Ishikawa (cell line): Measurements from ENCODE around the gene TRAK1.

ENCODE experiments used
- CEBPB ChIP-seq: IDR thresholded peaks from 2 replicates; pipeline ENCODE4 v1.6.1; 2012
- CREB1 ChIP-seq: IDR thresholded peaks from 2 replicates; pipeline ENCODE4 v1.6.1; 2012; ENCODE audit warnings: low read depth
- EGR1 ChIP-seq: IDR thresholded peaks from 2 replicates; pipeline ENCODE4 v1.6.1; 2012
- EP300 ChIP-seq: IDR thresholded peaks from 2 replicates; pipeline ENCODE4 v1.6.1; 2012; ENCODE audit warnings: borderline replicate concordance
- FOXM1 ChIP-seq: IDR thresholded peaks from 2 replicates; pipeline ENCODE4 v1.6.1; 2012; ENCODE audit warnings: low read depth, borderline replicate concordance
- NFIC ChIP-seq: IDR thresholded peaks from 2 replicates; pipeline ENCODE4 v1.6.1; 2012
- RAD21 ChIP-seq: IDR thresholded peaks from 2 replicates; pipeline ENCODE4 v1.6.1; 2012; ENCODE audit warnings: low read depth
- TAF1 ChIP-seq: IDR thresholded peaks from 2 replicates; pipeline ENCODE4 v1.6.1; 2012; ENCODE audit warnings: low read depth, mild to moderate bottlenecking
- TCF12 ChIP-seq: IDR thresholded peaks from 2 replicates; pipeline ENCODE4 v1.6.1; 2012; ENCODE audit warnings: low read depth
- TEAD4 ChIP-seq: IDR thresholded peaks from 2 replicates; pipeline ENCODE4 v1.6.1; 2012
- YY1 ChIP-seq: IDR thresholded peaks from 2 replicates; pipeline ENCODE4 v1.6.1; 2012; ENCODE audit warnings: low read depth
- ZBTB7A ChIP-seq: IDR thresholded peaks from 2 replicates; pipeline ENCODE4 v1.6.1; 2012; ENCODE audit warnings: low read depth
- TF ChIP-seq, protein P1 (sequence below): IDR thresholded peaks from 2 replicates; pipeline ENCODE4 v1.6.1; 2012
- TF ChIP-seq, protein P2 (sequence below): IDR thresholded peaks from 2 replicates; pipeline ENCODE4 v1.6.1; 2012
- TF ChIP-seq, protein P3 (sequence below): IDR thresholded peaks from 2 replicates; pipeline ENCODE4 v1.6.1; 2012; ENCODE audit warnings: low read depth, mild to moderate bottlenecking

The TRAK1 gene, protein sequence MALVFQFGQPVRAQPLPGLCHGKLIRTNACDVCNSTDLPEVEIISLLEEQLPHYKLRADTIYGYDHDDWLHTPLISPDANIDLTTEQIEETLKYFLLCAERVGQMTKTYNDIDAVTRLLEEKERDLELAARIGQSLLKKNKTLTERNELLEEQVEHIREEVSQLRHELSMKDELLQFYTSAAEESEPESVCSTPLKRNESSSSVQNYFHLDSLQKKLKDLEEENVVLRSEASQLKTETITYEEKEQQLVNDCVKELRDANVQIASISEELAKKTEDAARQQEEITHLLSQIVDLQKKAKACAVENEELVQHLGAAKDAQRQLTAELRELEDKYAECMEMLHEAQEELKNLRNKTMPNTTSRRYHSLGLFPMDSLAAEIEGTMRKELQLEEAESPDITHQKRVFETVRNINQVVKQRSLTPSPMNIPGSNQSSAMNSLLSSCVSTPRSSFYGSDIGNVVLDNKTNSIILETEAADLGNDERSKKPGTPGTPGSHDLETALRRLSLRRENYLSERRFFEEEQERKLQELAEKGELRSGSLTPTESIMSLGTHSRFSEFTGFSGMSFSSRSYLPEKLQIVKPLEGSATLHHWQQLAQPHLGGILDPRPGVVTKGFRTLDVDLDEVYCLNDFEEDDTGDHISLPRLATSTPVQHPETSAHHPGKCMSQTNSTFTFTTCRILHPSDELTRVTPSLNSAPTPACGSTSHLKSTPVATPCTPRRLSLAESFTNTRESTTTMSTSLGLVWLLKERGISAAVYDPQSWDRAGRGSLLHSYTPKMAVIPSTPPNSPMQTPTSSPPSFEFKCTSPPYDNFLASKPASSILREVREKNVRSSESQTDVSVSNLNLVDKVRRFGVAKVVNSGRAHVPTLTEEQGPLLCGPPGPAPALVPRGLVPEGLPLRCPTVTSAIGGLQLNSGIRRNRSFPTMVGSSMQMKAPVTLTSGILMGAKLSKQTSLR

DNA sequence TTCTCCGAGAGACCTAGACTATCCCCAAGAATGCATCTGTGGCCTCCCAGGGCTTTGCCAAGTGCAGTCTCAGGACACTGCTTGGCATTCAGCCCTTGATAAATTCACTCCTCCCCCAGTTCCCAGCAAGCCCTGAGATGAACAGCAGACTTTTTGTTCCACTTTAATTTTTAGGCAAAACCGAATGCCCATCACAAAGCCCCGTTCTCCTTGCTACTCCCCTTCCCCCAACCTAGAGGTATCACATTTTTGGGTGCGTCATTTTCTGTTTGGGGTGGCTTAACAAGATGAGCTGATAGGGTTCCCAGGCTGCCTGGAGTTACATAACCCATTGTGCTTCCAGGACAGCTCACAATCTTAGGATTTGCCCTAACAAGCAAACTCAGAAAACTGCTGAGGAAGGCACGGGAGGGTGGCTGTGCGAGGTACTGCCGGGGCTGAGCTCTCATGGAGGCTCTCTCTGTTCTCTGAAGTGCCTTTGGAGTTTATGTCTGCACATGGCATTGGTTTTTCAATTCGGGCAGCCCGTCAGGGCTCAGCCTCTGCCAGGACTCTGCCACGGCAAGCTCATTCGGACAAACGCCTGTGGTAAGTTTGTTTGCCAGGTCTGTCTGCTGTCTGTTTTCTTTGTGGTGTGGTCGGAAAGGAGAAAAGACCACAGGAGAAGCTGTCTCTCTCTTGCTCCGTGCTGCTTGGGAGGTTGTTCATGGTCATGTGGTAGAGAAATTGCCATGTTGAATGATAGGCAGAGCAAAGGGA lies at the start of gene TRAK1:
TSS of gene TRAK1 (plus strand) at position 385 of the 759 bp plus-strand sequence. CDS start at position 498, 113 bp downstream.
- TF ChIP-seq, protein P1, sequence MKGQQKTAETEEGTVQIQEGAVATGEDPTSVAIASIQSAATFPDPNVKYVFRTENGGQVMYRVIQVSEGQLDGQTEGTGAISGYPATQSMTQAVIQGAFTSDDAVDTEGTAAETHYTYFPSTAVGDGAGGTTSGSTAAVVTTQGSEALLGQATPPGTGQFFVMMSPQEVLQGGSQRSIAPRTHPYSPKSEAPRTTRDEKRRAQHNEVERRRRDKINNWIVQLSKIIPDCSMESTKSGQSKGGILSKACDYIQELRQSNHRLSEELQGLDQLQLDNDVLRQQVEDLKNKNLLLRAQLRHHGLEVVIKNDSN: no peak
- no peak for TF ChIP-seq TCF12

DNA sequence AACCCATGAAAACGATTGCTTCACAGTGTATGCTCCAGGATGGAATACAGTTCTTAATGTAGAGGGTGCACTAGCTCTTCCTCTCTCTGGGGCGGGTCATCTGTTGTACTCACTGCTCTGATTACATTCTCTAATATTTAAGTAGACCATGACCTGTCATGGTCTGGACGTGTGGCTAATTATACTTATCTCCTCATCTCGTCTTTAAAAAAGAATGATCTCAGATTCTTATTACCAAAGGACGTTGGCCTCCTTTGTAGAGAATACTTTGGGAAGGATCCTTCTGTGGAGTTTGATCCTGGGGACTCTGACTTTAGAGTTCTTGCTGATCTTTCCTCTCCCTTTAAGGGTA lies 48.4 kb upstream of the TRAK1 start:
- TF ChIP-seq TCF12 (no peak), RAD21 (no peak), CEBPB (no peak), FOXM1 (no peak), TEAD4 (no peak), NFIC (no peak), EGR1 (no peak), CREB1 (no peak), EP300 (no peak), ZBTB7A (no peak), TAF1 (no peak), YY1 (no peak)
- TF ChIP-seq, protein P2, sequence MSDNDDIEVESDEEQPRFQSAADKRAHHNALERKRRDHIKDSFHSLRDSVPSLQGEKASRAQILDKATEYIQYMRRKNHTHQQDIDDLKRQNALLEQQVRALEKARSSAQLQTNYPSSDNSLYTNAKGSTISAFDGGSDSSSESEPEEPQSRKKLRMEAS: no peak
- TF ChIP-seq, protein P3, sequence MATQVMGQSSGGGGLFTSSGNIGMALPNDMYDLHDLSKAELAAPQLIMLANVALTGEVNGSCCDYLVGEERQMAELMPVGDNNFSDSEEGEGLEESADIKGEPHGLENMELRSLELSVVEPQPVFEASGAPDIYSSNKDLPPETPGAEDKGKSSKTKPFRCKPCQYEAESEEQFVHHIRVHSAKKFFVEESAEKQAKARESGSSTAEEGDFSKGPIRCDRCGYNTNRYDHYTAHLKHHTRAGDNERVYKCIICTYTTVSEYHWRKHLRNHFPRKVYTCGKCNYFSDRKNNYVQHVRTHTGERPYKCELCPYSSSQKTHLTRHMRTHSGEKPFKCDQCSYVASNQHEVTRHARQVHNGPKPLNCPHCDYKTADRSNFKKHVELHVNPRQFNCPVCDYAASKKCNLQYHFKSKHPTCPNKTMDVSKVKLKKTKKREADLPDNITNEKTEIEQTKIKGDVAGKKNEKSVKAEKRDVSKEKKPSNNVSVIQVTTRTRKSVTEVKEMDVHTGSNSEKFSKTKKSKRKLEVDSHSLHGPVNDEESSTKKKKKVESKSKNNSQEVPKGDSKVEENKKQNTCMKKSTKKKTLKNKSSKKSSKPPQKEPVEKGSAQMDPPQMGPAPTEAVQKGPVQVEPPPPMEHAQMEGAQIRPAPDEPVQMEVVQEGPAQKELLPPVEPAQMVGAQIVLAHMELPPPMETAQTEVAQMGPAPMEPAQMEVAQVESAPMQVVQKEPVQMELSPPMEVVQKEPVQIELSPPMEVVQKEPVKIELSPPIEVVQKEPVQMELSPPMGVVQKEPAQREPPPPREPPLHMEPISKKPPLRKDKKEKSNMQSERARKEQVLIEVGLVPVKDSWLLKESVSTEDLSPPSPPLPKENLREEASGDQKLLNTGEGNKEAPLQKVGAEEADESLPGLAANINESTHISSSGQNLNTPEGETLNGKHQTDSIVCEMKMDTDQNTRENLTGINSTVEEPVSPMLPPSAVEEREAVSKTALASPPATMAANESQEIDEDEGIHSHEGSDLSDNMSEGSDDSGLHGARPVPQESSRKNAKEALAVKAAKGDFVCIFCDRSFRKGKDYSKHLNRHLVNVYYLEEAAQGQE: no peak
- TF ChIP-seq, protein P1: no peak

DNA sequence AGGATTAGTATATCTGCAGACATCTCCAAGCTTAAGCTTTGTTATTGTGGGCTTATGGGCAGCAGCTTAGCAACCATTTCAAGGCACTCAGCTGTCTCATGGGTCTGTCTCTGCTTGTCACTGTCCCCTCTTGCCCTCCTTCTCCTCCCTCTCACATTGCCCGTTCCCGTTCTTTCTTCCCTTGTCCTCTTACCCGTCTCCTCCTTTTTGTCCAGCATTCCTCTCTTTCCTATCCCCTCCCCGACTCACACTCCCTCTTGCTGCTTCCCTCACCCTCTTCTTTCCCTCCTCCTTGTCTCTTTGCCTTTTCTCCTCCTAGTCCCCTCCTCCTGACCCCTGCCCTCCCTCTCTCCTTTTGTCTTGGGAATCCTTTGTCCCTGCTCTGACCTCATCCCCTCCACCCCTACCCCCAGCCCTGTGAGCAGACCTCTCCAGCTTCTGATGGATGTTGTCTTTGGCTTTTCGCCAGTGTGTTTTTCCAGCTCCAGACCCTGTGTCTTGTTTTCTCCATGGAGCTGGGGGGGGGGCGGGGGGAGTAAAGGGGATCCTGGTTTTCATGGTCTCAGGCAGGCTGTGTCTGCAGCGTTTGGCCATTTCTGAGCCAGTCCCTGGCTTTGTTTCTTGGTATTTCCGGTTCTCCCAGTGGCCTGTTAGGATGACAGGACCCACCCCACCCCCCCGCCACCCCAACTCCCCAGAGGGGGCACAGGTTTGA lies 47.9 kb upstream of the TRAK1 start:
- TF ChIP-seq YY1 (no peak), TAF1 (no peak), CREB1 (no peak), NFIC (no peak), RAD21 (no peak)
- TF ChIP-seq, protein P3: no peak
- TF ChIP-seq, protein P1: no peak

DNA sequence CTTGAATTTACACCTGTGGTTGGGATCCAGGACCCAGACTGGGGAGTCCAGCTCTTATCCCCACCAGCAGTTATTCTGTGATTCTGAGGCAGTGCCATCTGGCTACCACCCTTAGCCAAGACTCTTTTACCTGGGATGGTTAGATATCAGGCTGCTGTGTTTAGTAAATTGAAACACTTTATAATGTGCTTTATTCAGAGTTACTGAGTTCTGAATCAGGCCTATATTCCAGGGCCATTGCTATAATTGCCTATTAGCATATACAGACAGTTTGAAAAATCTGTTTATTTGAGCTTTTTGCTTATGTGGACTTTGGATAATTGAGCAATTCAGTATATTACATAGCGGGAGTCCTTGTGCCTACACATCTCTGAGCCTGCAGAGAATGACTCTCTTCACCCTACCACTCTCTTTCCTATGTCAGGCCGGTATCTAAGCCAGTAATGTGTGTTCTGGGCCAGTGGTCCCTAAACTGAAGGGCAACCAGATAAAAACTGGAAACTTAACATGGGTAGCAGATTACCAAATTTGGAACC lies 45.4 kb upstream of the TRAK1 start:
- TF ChIP-seq YY1 (no peak), EGR1 (no peak), TAF1 (no peak), CREB1 (no peak), RAD21 (no peak)
- TF ChIP-seq, protein P2: no peak
